Effector memory CD8-positive, alpha-beta T cell (primary cell): ENCODE data around the gene DIP2C.
"Not testable (repeated sequence)": the region's sequence is repeated elsewhere in the genome, so short reads cannot be mapped to it uniquely, and the experiment has no call there.

Source experiments
- ATAC-seq: fragments of 150-1000 bp; cut with Tn5 transposase; replicated peaks from 2 replicates; pipeline ENCODE4 v1.10.0; 2021; ENCODE audit warnings: mild to moderate bottlenecking, moderate library complexity
- DNase-seq, 3 experiments: peaks; one replicate each; pipeline ENCODE4 v3.0.0; 2021
- H3K27ac Mint-ChIP-seq, 2 donors: one replicate each; pipeline ENCODE4 v1.8.0; 2022; ENCODE audit warnings: mild to moderate bottlenecking in 2 of 2, mixed read lengths in 2 of 2, moderate library complexity in 2 of 2
- H3K27me3 Mint-ChIP-seq, 2 donors: one replicate each; pipeline ENCODE4 v1.8.0; 2022; ENCODE audit warnings: mixed read lengths in 2 of 2
- H3K36me3 Mint-ChIP-seq: one replicate; pipeline ENCODE4 v1.8.0; 2022; ENCODE audit warnings: mild to moderate bottlenecking, moderate library complexity, mixed read lengths; ENCODE audit not compliant: insufficient read depth
- H3K4me1 Mint-ChIP-seq, 2 donors: one replicate each; pipeline ENCODE4 v1.8.0; 2022; ENCODE audit warnings: low read depth in 2 of 2, mixed read lengths in 2 of 2
- H3K4me3 Mint-ChIP-seq, 2 donors: one replicate each; pipeline ENCODE4 v1.8.0; 2022; ENCODE audit warnings: mild to moderate bottlenecking in 2 of 2, mixed read lengths in 2 of 2, moderate library complexity in 2 of 2
- H3K9me3 Mint-ChIP-seq, 2 donors: one replicate each; pipeline ENCODE4 v1.8.0; 2022; ENCODE audit warnings: mixed read lengths in 2 of 2

Gene DIP2C

DNA sequence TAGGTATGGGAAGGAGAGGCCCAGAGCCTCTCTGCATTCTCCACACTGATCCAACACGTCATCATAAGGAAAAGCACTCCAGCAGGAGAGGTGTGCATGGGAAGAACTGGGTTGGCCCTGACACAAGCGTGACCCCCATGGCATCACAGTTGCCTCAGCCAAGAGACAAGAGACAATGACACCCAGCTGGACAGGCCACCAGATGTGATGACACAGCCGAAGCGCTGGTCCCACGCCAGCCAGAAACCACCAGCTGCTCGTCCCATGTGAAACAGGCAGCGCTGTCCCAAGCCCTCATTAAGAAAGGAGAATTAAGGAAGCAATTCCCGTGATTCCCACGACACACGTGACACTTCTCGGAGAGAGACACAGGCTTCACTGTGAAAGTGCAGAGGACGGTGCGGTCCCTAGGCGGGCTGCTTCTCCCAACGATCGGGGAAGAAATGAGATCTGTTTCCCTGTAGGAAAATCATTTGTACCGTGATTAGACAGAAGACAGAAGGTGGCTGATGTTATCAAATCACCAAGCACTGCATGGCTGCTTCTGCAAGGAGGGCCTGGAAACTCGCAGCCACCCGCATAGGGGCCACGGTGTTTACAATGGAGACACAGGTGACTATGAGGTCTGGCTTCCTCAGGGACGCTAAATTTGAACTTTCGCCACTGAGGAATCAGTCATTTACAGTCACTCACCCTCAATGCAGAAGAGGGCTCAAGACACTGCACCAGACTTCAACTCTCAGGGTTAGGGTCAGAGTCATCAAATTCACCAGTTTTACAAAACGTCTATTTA, 74.5 kb downstream of the DIP2C start:
- H3K27me3 Mint-ChIP-seq, result peaks cover 44 to 76% of the 10 kb centered on the region in 2 donors
- no peaks in the 10 kb centered on the region for H3K36me3 Mint-ChIP-seq

DNA sequence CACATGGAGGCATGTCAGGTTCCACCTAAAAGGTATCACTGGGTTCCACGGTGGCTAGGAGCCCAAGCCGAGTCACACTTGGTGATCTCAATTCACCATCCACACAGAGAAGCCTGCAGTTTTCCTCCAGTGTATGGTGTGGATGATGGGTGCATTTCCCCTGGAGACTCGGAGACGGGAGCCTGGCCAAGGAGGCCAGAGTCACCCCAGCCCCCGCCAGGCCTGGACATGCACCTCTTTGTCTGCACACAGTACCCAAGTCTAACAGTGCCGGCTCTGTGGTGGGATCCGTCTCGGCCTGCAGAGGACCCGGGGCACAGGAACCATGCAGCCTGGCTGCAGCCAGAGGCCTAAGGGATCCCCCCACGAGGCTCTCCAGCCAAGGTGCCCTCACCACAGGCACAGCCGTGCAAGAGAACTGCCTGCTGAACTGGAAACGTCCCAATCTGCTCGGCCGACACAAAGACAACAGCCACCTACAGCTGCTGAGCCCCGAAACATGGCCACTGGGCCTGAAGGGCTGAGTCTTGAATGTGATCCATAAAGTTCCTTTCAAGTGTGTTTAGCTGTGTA, 75.2 kb downstream of the DIP2C start:
- Mint-ChIP-seq H3K4me3 (no peak overlapping the region), H3K27ac (peak overlapping the region in 1 of 2 donors; percentile 27), H3K4me1 (no peaks in the 10 kb centered on the region), H3K36me3 (no peaks in the 10 kb centered on the region), H3K27me3 (peaks cover 37 to 68% of the 10 kb centered on the region in 2 donors), H3K9me3 (no peaks in the 10 kb centered on the region)
- DNase-seq (no peak), ATAC-seq (no peak)

More for the DNA sequence above, 74.5 kb downstream of the DIP2C start:
- H3K4me1 Mint-ChIP-seq, result no peaks in the 10 kb centered on the region
- no peak for DNase-seq
- ATAC-seq, result no peak
- H3K4me3 Mint-ChIP-seq, result no peak overlapping the region
- H3K9me3 Mint-ChIP-seq, result no peaks in the 10 kb centered on the region
- H3K27ac Mint-ChIP-seq, result peak overlapping the region in 1 of 2 donors; percentile 27

DNA sequence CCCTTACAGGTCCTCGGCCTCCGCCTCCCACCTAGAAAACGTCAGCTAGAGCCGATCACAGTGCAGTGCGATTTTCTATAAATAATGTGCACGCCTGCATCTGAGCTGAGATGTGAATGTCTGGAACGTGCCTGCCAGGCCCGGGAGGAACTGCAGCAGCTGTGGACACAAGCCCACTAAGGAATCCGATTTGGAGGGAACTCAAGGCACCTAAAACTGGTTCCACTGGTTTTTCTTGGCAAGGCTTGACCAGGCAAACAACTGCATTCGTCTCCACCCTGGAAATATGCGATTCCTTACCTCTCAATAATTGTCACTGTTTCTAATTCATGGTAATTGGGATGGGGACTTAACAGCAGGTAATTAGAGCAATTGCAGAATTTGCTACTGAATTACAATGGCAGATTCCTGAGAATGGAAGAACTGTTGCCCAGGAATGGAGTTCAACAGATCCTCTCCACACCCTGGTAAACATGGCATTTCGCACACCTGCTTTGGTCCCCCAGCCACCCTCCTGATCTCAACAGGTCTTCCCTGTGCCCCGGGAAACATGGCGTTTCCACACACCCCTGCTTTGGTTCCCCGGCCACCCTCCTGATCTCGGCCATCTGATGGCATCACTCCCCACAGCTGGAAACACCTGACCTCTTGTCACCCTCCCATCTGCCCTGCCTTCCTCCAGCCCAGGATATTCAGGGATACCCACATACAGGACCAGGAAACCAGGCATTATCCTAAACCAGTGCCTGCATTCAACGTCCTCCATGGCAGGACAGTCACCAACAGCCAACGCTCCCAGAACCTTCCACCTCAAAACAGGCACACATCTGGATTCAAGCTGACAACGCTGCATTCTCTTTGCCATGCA, 76.0 kb downstream of the DIP2C start:
- Mint-ChIP-seq H3K36me3 (no peaks in the 10 kb centered on the region), H3K27me3 (peaks cover 30 to 61% of the 10 kb centered on the region in 2 donors), H3K4me3 (no peak overlapping the region), H3K4me1 (no peaks in the 10 kb centered on the region), H3K9me3 (no peaks in the 10 kb centered on the region), H3K27ac (no peak overlapping the region)
- no peak for ATAC-seq
- no peak for DNase-seq

DNA sequence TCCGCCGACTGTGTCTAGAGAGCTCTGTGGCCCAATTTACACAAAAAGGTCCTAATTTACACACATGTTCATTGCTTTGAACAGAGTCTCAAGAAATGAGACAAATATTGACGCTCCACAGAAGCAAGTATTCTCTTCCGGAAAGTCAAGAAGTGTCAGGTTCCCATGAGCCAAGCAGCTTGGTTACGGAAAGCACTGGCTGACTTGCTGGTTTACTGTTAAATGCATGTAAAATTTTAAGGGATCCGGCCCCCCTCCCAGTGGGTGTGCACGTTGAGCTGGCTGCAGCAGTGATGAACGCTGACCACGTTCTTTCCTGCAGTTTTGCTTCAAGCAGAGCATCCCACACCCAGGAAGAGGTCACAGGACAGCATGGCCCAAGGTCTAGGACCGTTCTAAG, 76.8 kb downstream of the DIP2C start:
- Mint-ChIP-seq H3K27me3 (peaks cover 21 to 53% of the 10 kb centered on the region in 2 donors), H3K4me3 (no peak overlapping the region), H3K27ac (no peak overlapping the region)

DNA sequence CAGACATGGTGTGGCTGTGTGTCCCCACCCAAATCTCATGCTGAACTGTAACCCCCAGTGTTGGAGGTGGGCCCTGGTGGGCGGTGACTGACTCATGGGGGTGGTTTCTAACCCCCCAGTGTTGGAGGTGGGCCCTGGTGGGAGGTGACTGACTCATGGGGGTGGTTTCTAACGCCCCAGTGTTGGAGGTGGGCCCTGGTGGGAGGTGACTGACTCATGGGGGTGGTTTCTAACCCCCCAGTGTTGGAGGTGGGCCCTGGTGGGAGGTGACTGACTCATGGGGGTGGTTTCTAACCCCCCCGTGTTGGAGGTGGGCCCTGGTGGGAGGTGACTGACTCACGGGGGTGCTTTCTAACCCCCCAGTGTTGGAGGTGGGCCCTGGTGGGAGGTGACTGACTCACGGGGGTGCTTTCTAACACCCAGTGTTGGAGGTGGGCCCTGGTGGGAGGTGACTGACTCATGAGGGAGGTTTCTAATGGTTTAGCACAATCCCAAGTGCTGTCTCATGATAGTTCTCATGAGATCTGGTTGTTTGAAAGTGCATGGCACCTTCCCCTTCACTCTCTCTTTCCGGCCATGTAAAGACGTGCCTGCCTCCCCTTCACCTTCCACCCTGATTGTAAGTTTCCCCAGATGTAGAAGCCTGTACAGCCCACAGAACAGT, 78.7 kb downstream of the DIP2C start:
- not testable (repeated sequence) for H3K36me3 Mint-ChIP-seq, ATAC-seq, H3K4me3 Mint-ChIP-seq, DNase-seq, H3K27ac Mint-ChIP-seq, H3K9me3 Mint-ChIP-seq, H3K4me1 Mint-ChIP-seq
- H3K27me3 Mint-ChIP-seq, result peaks cover 10 to 36% of the 10 kb centered on the region in 2 donors

More for the DNA sequence above, 76.8 kb downstream of the DIP2C start:
- Mint-ChIP-seq H3K9me3 (no peaks in the 10 kb centered on the region), H3K36me3 (no peaks in the 10 kb centered on the region), H3K4me1 (no peaks in the 10 kb centered on the region)
- DNase-seq, result no peak
- ATAC-seq, result no peak

DNA sequence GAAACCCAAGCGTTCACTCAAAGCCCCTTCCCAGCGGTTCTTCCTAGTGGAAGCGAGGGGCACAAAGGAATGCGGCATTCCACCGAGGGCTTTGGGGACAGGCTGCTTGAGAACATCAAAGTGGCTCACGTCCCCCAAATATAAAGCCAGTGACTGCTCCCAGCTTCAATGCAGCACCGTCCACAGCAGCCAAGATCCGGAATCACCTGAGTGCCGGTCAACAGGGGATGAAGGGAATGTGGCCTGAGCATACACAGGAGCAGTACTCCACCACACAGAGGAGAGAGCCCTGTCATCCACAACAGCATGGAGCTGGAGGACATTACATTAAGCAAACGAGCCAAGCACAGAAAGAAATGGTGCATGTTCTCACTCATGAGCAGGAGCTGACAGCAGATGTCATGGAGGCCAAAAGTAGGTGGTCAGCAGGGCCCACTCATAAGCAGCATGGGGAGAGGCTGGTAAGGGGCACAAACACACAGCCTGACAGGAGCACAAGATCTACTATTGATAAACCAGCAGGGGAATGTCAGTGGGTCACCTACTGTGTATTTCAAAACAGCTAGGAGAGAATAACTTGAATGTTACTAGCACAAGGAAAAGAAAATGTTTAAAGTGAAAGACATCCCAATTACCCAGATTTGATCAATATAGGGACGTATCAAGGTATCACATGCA, 79.5 kb downstream of the DIP2C start:
- DNase-seq (no peak), ATAC-seq (no peak)
- Mint-ChIP-seq H3K27ac (peak overlapping the region in 1 of 2 donors; percentile 36), H3K27me3 (peaks cover 10 to 36% of the 10 kb centered on the region in 2 donors), H3K36me3 (no peaks in the 10 kb centered on the region), H3K4me1 (no peaks in the 10 kb centered on the region), H3K4me3 (no peak overlapping the region), H3K9me3 (no peaks in the 10 kb centered on the region)

DNA sequence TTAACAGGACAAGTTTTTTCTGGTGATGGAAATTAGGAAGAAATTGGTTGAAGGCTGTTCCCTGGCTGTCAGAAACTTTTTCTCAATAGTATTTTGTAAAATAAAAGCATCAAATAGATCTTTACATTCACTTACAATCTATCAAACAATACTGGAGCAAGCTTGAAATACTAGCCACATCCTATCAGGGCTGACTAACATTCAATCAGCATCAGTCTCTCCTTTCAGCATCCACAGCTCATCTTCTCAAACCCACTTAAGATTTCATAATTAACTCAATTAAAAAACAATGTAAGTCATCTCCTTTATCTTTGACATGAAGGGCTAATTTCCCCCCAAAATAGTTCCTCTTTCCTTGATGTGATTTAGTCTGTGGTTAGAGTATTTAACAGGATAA, 80.2 kb downstream of the DIP2C start:
- ATAC-seq, result no peak
- Mint-ChIP-seq H3K9me3 (no peaks in the 10 kb centered on the region), H3K36me3 (no peaks in the 10 kb centered on the region), H3K27ac (peak overlapping the region in 1 of 2 donors; percentile 32), H3K4me1 (no peaks in the 10 kb centered on the region), H3K27me3 (peaks cover 6 to 33% of the 10 kb centered on the region in 2 donors), H3K4me3 (no peak overlapping the region)
- DNase-seq, result no peak

DNA sequence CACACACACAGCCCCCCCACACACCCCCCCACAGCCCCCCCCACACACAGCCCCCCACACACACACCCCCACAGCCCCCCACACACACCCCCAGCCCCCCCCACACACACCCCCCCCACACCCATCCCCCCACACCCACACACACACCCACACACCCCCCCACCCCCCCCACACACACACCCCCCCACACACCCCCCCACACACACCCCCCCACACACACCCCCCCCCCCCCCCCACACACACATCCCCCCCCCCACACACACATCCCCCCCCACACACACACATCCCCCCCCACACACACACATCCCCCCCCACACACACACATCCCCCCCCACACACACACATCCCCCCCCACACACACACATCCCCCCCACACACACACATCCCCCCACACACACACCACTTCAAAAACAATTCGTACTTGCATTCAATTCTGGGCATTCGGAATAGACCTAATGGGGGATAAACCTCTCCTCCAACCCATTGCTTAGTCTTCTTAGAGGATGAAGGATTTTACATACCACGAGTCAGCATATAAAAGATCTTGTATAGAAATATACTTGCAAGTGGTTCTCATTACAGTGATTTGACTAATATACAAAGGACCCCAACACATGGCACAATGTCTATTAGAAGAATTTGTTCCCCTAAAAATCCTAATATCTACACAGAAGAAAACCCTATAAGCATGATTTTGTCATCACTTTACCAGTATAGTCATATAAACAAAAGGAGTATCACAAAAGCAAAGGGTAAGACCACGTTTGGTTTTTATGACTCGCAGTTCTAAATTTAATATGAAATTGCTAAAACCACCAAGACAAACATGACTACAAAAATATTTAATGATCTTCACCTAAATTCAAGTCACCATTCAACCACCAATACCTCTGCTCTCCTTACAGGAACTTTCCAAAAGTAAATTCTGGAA, 80.9 kb downstream of the DIP2C start:
- Mint-ChIP-seq H3K27me3 (peaks cover 8 to 33% of the 10 kb centered on the region in 2 donors), H3K36me3 (no peaks in the 10 kb centered on the region), H3K4me1 (no peaks in the 10 kb centered on the region), H3K4me3 (no peak overlapping the region), H3K9me3 (no peaks in the 10 kb centered on the region), H3K27ac (peak overlapping the region; percentile 32 to 67)
- no peak for ATAC-seq
- no peak for DNase-seq

DNA sequence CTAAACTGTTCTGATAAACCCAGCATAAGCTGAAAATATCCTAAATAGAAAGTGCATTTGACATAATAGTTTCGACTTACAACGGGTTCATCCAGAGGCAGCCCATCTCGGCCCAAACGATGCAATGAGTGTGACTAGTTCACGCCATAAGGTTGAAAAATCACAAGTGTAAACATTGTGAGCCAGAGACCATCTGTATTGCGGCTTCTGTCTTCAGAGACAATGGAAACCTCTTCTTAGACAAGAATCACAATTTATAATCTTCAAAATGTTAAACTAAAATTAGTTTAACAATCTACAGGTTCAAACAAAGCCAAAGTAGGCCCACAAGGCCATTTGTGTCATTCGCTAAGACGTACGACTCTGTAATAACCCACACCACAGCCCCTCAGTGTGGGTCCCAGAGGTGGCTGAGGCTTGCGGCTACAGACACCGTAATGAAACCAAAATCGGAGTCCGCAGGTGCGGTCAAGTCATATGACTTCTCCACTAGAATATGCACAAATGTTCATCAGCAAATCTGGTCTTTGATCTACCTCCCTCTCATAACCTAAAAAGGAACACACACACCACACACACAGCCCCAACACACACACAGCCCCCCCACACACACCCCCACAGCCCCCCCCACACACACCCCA, 81.8 kb downstream of the DIP2C start:
- H3K9me3 Mint-ChIP-seq, result no peaks in the 10 kb centered on the region
- no peak overlapping the region for H3K4me3 Mint-ChIP-seq
- ATAC-seq (no peak), DNase-seq (no peak)
- H3K36me3 Mint-ChIP-seq, result no peaks in the 10 kb centered on the region
- no peaks in the 10 kb centered on the region for H3K4me1 Mint-ChIP-seq
- H3K27ac Mint-ChIP-seq, result no peak overlapping the region
- peaks cover 9 to 27% of the 10 kb centered on the region in 2 donors for H3K27me3 Mint-ChIP-seq

DNA sequence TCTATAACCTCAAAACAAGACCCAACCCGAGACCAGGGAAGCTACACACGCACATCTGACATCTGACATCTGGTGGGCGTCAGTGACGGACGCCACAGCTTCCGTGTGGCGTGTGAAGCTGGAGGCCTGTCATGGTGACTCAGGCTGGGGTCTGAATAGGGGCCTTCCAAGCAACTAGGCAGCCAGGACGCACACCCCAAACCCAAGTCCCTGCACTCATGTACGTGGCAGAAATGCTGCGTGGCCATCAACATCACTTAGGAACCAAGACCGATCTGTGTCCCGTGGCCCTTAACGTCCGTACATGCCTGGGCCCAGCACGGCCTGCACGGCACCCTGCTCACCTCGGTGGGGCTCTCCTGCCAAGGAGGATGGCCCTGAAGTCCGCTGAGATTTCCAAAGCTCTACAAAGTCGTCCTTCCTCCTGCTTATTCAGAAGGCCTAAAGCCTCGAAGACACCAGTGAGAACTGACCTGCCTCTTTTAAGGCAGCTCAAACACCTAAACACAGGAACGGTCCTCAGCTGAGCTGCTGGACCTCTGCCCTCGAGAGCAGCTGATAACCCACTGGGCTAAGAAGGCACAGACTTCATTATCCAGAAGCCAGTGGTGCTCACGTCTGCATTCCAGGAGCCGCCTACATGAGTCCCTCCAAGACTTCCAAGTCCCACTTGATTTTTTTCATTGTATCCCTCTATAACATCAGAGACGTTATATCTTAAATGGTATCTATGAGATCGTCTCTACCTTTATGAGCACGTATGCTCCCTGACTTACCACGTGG, 82.5 kb downstream of the DIP2C start:
- no peaks in the 10 kb centered on the region for H3K9me3 Mint-ChIP-seq
- ATAC-seq (no peak), DNase-seq (no peak)
- no peaks in the 10 kb centered on the region for H3K4me1 Mint-ChIP-seq
- peaks cover 9 to 31% of the 10 kb centered on the region in 2 donors for H3K27me3 Mint-ChIP-seq
- no peak overlapping the region for H3K4me3 Mint-ChIP-seq
- no peaks in the 10 kb centered on the region for H3K36me3 Mint-ChIP-seq
- no peak overlapping the region for H3K27ac Mint-ChIP-seq

DNA sequence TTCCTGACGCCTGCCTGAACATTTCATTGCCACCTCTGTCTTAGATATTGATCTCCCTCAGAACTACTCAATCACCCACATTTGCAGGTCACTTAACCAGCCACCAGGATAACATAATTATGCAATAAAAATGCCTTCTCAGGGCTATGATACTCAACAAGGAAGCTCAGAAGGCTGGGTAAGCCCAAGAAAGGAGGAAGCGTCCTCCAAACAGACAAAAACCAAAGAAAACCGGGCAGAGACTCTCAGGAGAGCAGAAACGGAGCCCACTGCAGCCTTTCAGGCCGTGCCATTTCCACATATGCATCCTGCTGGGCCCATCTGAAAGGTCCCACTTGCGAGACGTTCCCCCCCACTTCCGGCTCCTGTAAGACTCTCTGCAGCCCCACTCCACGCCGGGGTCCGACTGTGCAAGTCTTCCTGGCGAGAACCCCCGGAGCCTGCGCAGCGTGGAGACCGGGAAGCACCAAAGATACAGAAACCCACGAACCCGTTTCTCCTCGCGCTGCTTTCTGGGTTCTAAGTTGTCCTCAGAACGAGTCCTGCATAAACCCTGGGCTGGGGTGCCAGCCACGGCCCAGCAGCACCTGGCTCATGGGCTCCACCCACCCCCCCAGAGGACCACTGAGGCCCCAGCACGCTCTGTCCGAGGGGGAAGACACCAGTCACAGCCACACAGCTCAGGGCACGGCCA, 83.7 kb downstream of the DIP2C start:
- Mint-ChIP-seq H3K4me3 (no peak overlapping the region), H3K4me1 (no peaks in the 10 kb centered on the region), H3K27ac (no peak overlapping the region), H3K36me3 (no peaks in the 10 kb centered on the region), H3K27me3 (peaks cover 9 to 40% of the 10 kb centered on the region in 2 donors), H3K9me3 (no peaks in the 10 kb centered on the region)
- DNase-seq, result no peak
- no peak for ATAC-seq
